22Rv1 (cell line): ENCODE data around the gene PLXNA4.

Experiments used
- ZFX ChIP-seq: fragments of 450-650 bp; IDR thresholded peaks from 2 replicates; pipeline ENCODE4 v1.6.1; 2017; ENCODE audit warnings: antibody characterized with exemption, borderline replicate concordance
- TF ChIP-seq, protein P1 (sequence below): fragments of 450-650 bp; IDR thresholded peaks from 2 replicates; pipeline ENCODE4 v1.5.1; 2017; ENCODE audit warnings: mild to moderate bottlenecking

DNA sequence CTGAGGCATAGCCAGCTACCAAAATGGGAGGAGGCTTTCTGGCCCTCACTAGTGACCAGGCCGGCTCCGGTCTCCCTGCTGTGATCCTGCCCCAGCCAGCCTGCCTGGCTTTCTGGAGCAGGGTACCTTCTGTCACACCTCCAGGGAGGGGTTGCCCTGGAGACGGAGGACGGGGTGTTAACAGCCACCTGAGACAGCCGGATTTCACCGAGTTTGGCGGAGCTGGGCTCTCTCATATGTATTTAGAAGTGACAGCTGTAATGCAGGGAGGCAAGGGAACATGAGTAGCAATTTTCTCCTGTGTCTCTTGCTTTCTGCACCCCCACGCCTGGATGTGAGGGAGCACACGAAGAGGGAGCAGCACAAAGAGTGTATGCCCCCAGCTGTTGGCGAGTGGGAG is 473.3 kb downstream of the PLXNA4 start:
- TF ChIP-seq, protein P1, sequence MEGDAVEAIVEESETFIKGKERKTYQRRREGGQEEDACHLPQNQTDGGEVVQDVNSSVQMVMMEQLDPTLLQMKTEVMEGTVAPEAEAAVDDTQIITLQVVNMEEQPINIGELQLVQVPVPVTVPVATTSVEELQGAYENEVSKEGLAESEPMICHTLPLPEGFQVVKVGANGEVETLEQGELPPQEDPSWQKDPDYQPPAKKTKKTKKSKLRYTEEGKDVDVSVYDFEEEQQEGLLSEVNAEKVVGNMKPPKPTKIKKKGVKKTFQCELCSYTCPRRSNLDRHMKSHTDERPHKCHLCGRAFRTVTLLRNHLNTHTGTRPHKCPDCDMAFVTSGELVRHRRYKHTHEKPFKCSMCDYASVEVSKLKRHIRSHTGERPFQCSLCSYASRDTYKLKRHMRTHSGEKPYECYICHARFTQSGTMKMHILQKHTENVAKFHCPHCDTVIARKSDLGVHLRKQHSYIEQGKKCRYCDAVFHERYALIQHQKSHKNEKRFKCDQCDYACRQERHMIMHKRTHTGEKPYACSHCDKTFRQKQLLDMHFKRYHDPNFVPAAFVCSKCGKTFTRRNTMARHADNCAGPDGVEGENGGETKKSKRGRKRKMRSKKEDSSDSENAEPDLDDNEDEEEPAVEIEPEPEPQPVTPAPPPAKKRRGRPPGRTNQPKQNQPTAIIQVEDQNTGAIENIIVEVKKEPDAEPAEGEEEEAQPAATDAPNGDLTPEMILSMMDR = no peak
- no peak for TF ChIP-seq ZFX
